Heart left ventricle (tissue), 13 donors: ENCODE data around the gene C1QTNF1.

Source experiments
- CTCF ChIP-seq, 12 donors: fragments of 200-600 bp; sonication (generic) in 4 of 12; IDR thresholded peaks; one replicate each; pipeline versions ENCODE4 v1.5.0 to v1.8.0; 2018 to 2022; ENCODE audit warnings: antibody characterized with exemption in 12 of 12, mild to moderate bottlenecking in 5 of 12
- POLR2A ChIP-seq, 2 donors: fragments of 450-650 bp; IDR thresholded peaks; one replicate each; pipeline ENCODE4 v1.6.1; 2017; ENCODE audit warnings: antibody characterized with exemption in 2 of 2, mild to moderate bottlenecking in 2 of 2, moderate library complexity in 2 of 2
- donor health status: ischemic (EF 13 %, LVEDD 7.1; RV severe dilation, severe dysfunction).
- donor health status: DM: no; HTN: yes; CAD: no.
- donor health status: DM: no; HTN: no; CAD: no.
- donor health status: ischemic (EF 25% LVEDD 6.9; RV normal size, moderate dysfunction).
- donor health status: ischemic (EF 25% LVEDD 5.7; RV mildly dilated, moderate dysfunction).
- donor health status: ischemic (EF 35%, LVEDD 5.7; RV mildly dilated, moderate dysfunction).
- donor health status: nonischemic (EF 11% LVEDD 7.7; RV severe dilation, severe dysfunction).
- donor health status: DM: yes; HTN: yes; CAD: no.
- donor health status: PGD.
- donor health status: ischemic (EF 29% LVEDD 5.4; RV normal size, mild dysfunction).
- donor health status: nonischemic (EF 23%, LVEDD 6.1; RV moderate dilation, normal function).

DNA sequence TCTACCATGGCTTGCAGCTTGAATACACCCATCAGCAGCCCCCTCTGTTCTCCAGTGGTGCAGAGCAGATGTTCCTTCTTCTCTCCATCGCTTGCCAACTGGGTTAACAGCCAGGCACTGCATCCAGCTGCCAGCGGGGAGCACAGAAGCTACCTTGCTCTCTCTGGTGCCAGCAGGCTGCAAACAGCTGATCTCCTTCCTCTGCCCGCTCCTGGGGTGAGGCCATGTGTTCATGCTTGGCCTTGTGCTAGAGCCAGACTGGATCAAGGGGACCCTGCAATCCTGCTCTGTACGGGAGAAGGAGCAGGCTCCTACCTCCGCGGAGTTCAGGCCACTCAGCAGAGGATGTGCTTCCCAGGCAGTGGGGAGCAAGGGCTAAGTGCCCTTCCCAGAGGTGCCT is 26.6 kb downstream of the C1QTNF1 start:
- TF ChIP-seq CTCF (IDR thresholded peaks at IDR 0.05) (no peak), POLR2A (IDR thresholded peaks at IDR 0.05) (no peak)
